SK-N-SH (cell line): Measurements from ENCODE around the gene CFAP74. TPM values are rescaled to one million over a fixed set of nuclear protein-coding genes. Genes with fewer than 3 reads are reported as not detected.

Experiments
- CTCF ChIA-PET: fragments of 300-600, 350-600 bp; formaldehyde crosslinking; extraction: SDS; loops from one replicate; lab custom pipeline; 2021; lab: Yijun Ruan, JAX
- POLR2A ChIA-PET: fragments of 350-600 bp; sonication (Branson Sonifier 250); formaldehyde crosslinking; extraction: SDS; loops from one replicate; lab custom pipeline; 2020; ENCODE audit warnings: antibody characterized with exemption, inconsistent platforms; lab: Yijun Ruan, JAX
- DNase-seq: peaks from one replicate; pipeline ENCODE4 v3.0.0; 2012
- H2AFZ ChIP-seq: fragments of 200-600 bp; sonication (generic); 2 replicates; pipeline ENCODE4 v1.8.1; 2016; ENCODE audit warnings: antibody characterized with exemption, mild to moderate bottlenecking, low read depth
- H3F3A ChIP-seq: fragments of 200-600 bp; sonication (generic); replicated peaks from 2 replicates; pipeline ENCODE3; 2016; ENCODE audit warnings: antibody characterized with exemption, mild to moderate bottlenecking; ENCODE audit not compliant: insufficient read depth
- H3K27ac ChIP-seq, 2 experiments: fragments of 200-500 bp in 1 of 2; fragments of 200-600 bp in 1 of 2; sonication (Bioruptor generic) in 1 of 2; sonication (generic), shearing (Covaris generic) in 1 of 2; 2 replicates each; pipeline versions ENCODE4 v1.5.1 to v1.6.1; 2014 to 2016; ENCODE audit warnings: low read depth in 2 of 2, inconsistent platforms in 1 of 2, low read length in 1 of 2, mild to moderate bottlenecking in 1 of 2, mixed read lengths in 1 of 2
- H3K27me3 ChIP-seq: fragments of 200-600 bp; sonication (generic), shearing (Covaris generic); 2 replicates; pipeline ENCODE4 v1.6.1; 2016; ENCODE audit warnings: mixed run types; ENCODE audit not compliant: insufficient read depth
- H3K36me3 ChIP-seq, 2 experiments: fragments of 200-500 bp in 1 of 2; fragments of 200-600 bp in 1 of 2; sonication (Bioruptor generic) in 1 of 2; sonication (generic) in 1 of 2; replicated peaks in 1 of 2; 2 replicates each; pipeline versions ENCODE3 to v1.5.1; 2014 to 2016; ENCODE audit warnings: low read length in 1 of 2, mild to moderate bottlenecking in 1 of 2; ENCODE audit not compliant: insufficient read depth in 2 of 2, control insufficient read depth in 1 of 2
- H3K4me1 ChIP-seq, 2 experiments: fragments of 200-500 bp in 1 of 2; fragments of 200-600 bp in 1 of 2; sonication (Bioruptor generic) in 1 of 2; sonication (generic), shearing (Covaris generic) in 1 of 2; 2 replicates each; pipeline versions ENCODE4 v1.5.1 to v1.6.1; 2014 to 2016; ENCODE audit warnings: low read depth in 1 of 2, low read length in 1 of 2, mixed run types in 1 of 2; ENCODE audit not compliant: insufficient read depth in 2 of 2, control insufficient read depth in 1 of 2
- H3K4me2 ChIP-seq: fragments of 200-600 bp; sonication (generic), shearing (Covaris generic); 2 replicates; pipeline ENCODE4 v1.6.1; 2017; ENCODE audit warnings: mixed run types
- H3K4me3 ChIP-seq, 2 experiments: fragments of 200-500 bp in 1 of 2; fragments of 200-600 bp in 1 of 2; sonication (Bioruptor generic) in 1 of 2; sonication (generic), shearing (Covaris generic) in 1 of 2; 2 replicates each; pipeline versions ENCODE4 v1.5.1 to v1.8.1; 2014 to 2016; ENCODE audit warnings: low read depth in 2 of 2, inconsistent platforms in 1 of 2, low read length in 1 of 2, mild to moderate bottlenecking in 1 of 2, mixed read lengths in 1 of 2, moderate library complexity in 1 of 2
- H3K79me2 ChIP-seq: fragments of 200-600 bp; sonication (generic); 2 replicates; pipeline ENCODE4 v1.8.1; 2017; ENCODE audit warnings: mild to moderate bottlenecking; ENCODE audit not compliant: insufficient read depth
- H3K9ac ChIP-seq: fragments of 200-600 bp; sonication (generic); 2 replicates; pipeline ENCODE4 v1.6.1; 2017; ENCODE audit warnings: mixed run types
- H3K9me2 ChIP-seq: fragments of 200-600 bp; sonication (generic); 2 replicates; pipeline ENCODE4 v1.6.1; 2017; ENCODE audit warnings: mixed run types
- H3K9me3 ChIP-seq: fragments of 200-600 bp; sonication (generic); 2 replicates; pipeline ENCODE4 v1.6.1; 2017; ENCODE audit warnings: mixed run types, mild to moderate bottlenecking, moderate library complexity
- H4K20me1 ChIP-seq: fragments of 200-600 bp; sonication (generic); 2 replicates; pipeline ENCODE4 v1.6.1; 2017; ENCODE audit warnings: mild to moderate bottlenecking, mixed run types; ENCODE audit not compliant: insufficient read depth
- EZH2phosphoT487 ChIP-seq: fragments of 200-600 bp; sonication (generic); IDR thresholded peaks from 2 replicates; pipeline ENCODE4 v1.6.1; 2017; ENCODE audit warnings: low read depth, mixed run types, mild to moderate bottlenecking, antibody characterized with exemption, moderate library complexity, borderline replicate concordance
- FOXJ3 ChIP-seq: sonication (generic); formaldehyde crosslinking; IDR thresholded peaks from 2 replicates; pipeline ENCODE4 v1.5.1; 2020; ENCODE audit warnings: mild to moderate bottlenecking, missing genetic modification reagents
- MXI1 ChIP-seq: IDR thresholded peaks from 2 replicates; pipeline ENCODE4 v1.6.1; 2012; ENCODE audit warnings: mild to moderate bottlenecking, low read depth, low read length, improper control_type of control experiment
- RCOR1 ChIP-seq: fragments of 150-350 bp; IDR thresholded peaks from 2 replicates; pipeline ENCODE4 v1.6.1; 2017; ENCODE audit warnings: antibody characterized with exemption, low read length
- RXRA ChIP-seq: IDR thresholded peaks from 2 replicates; pipeline ENCODE4 v1.4.0; 2012; ENCODE audit warnings: low read depth, mild to moderate bottlenecking, borderline replicate concordance
- SIN3A ChIP-seq: IDR thresholded peaks from 2 replicates; pipeline ENCODE4 v1.6.1; 2012; ENCODE audit warnings: low read depth, mild to moderate bottlenecking, low read length, moderate library complexity, borderline replicate concordance
- SMC3 ChIP-seq: IDR thresholded peaks from 2 replicates; pipeline ENCODE4 v1.6.1; 2012; ENCODE audit warnings: low read depth, low read length, improper control_type of control experiment
- TAF1 ChIP-seq: IDR thresholded peaks from 2 replicates; pipeline ENCODE4 v1.6.1; 2012; ENCODE audit warnings: low read depth, mild to moderate bottlenecking, low read length, moderate library complexity, borderline replicate concordance
- TEAD4 ChIP-seq: IDR thresholded peaks from 2 replicates; pipeline ENCODE4 v1.4.0; 2012; ENCODE audit warnings: mild to moderate bottlenecking, borderline replicate concordance; ENCODE audit not compliant: insufficient read depth
- YY1 ChIP-seq: IDR thresholded peaks from 2 replicates; pipeline ENCODE4 v1.4.0; 2012; ENCODE audit warnings: low read depth, mild to moderate bottlenecking
- WGBS: methylation state at CpG from one replicate; pipeline ENCODE4 v1.1.6; 2017; ENCODE audit warnings: low lambda C conversion rate; 5-methylcytosine and 5-hydroxymethylcytosine counted together
- polyA plus RNA-seq, 3 experiments: library from polyadenylated mRNA; depleted of rRNA; stranded (reverse); fragments of >200 nt; gene quantifications; 2 replicates each; pipeline ENCODE4 v1.2.3, GENCODE V29; 2012
- TF ChIP-seq, protein P1 (sequence below): IDR thresholded peaks from 2 replicates; pipeline ENCODE4 v1.4.0; 2012; ENCODE audit warnings: low read depth, borderline replicate concordance
- TF ChIP-seq, protein P2 (sequence below): IDR thresholded peaks from 2 replicates; pipeline ENCODE4; 2012
- TF ChIP-seq, protein P3 (sequence below): IDR thresholded peaks from 2 replicates; pipeline ENCODE4 v1.4.0; 2012; ENCODE audit warnings: low read depth, borderline replicate concordance
- TF ChIP-seq, protein P4 (sequence below): fragments of 150-350 bp; IDR thresholded peaks from 2 replicates; pipeline ENCODE4 v1.6.1; 2017; ENCODE audit warnings: antibody characterized with exemption, low read length, low read depth, borderline replicate concordance

CFAP74 gene
- polyA plus RNA-seq, 1 of the 3 experiments (the other 2 are of a cell fraction), result not detected

DNA sequence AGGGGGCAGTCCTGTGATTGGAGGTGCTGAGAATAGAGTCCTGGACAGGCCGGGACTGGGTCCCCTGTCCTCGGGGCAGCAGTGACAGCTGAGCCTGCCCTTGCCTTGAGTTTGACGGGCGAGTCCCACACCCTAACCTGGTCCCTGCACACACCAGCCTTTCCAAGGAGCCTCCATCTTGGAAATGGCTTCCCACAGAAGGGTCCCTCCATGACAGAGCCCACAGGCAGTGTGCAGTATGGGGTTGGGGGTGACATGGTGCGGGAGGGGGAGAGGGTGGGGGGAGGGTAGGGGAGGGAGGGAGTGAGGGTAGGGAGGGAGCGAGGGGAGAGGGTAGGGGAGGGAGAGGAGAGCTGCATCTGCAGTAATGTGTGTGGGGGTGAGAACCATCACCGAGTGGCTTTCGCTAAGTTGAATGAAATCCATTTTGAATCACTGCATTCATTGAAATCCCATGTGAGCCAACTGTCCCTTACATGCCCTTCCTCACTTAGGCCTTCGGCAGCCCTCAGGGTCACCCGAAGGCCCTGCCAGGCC is 74.4 kb downstream of the CFAP74 start:
- no peak overlapping the region for H2AFZ ChIP-seq
- TF ChIP-seq RXRA (no peak), SIN3A (no peak)
- 65% methylated on average over 8 of the region's 10 CpGs for WGBS
- H3K79me2 ChIP-seq, result no peaks in the 10 kb centered on the region
- CTCF ChIA-PET, result interaction anchor here (1.0 to 1.4 kb wide), 4 partner anchors 14 to 118 kb away, joined by 3 to 8 read pairs (median 6); no protein-coding TSS in a partner anchor
- H3K27me3 ChIP-seq, result no peaks in the 10 kb centered on the region
- H4K20me1 ChIP-seq, result no peaks in the 10 kb centered on the region
- H3K4me1 ChIP-seq, result no peaks in the 10 kb centered on the region
- no peak for DNase-seq
- no peak overlapping the region for H3K4me3 ChIP-seq
- H3K9me2 ChIP-seq, result no peaks in the 10 kb centered on the region
- H3K4me2 ChIP-seq, result no peak overlapping the region
- H3K36me3 ChIP-seq, result no peaks in the 10 kb centered on the region
- peaks cover 6% of the 10 kb centered on the region for H3F3A ChIP-seq
- POLR2A ChIA-PET, result no interaction called here
- no peaks in the 10 kb centered on the region for H3K9me3 ChIP-seq
- no peak overlapping the region for H3K27ac ChIP-seq
- H3K9ac ChIP-seq, result no peak overlapping the region

DNA sequence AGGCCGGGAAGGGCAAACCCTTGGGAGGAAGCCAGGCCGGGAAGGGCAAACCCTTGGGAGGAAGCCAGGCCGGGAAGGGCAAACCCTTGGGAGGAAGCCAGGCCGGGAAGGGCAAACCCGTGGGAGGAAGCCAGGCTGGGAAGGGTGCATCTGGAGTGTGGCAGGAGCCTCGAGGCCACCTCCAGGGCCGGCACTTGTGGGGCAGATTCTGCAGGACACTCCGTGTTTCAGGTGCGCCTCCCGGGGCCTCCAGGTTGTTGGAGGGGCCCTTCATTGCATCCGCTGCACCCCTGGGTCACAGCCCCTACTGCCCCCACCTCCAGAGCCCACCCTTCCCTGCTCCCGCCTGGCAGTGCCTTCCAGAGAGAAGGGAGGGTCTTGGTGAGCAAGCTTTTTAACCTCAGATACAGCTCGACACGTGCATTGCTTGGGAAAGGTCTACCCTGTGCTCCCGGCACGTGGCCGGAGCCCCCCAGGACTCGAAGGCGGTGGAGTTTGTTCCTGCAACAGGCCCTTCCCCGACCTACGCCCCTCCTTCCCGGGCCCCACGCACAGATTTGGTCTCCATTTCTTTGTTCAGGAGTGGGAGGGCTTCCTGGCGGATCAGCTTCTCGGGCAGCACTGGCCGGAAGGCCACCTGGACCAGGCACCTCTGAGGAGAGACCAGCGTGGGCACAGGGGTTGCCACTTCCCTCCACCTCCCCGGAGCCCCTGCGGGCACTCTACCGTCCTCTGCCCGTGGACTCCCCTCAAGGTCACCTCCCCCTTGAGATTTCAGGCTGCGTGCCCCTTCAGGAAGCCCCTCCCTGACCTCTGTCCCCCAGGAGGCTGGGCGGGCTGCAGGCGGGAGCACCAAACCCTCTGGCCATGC is 75.1 kb downstream of the CFAP74 start:
- Histone ChIP-seq H3K4me2 (no peak overlapping the region), H3K79me2 (no peaks in the 10 kb centered on the region), H4K20me1 (no peaks in the 10 kb centered on the region), H2AFZ (no peak overlapping the region), H3K27ac (no peak overlapping the region), H3K9ac (no peak overlapping the region), H3K4me3 (no peak overlapping the region), H3K4me1 (no peaks in the 10 kb centered on the region), H3K36me3 (no peaks in the 10 kb centered on the region), H3K9me3 (no peaks in the 10 kb centered on the region), H3K27me3 (no peaks in the 10 kb centered on the region), H3F3A (no peaks in the 10 kb centered on the region), H3K9me2 (no peaks in the 10 kb centered on the region)
- no peak for DNase-seq
- ChIA-PET CTCF (interaction anchor here (1.2 to 1.4 kb wide), 2 partner anchors 15 to 116 kb away, joined by 5 to 8 read pairs; no protein-coding TSS in a partner anchor), POLR2A (no interaction called here)
- TF ChIP-seq YY1 (no peak), TAF1 (no peak), FOXJ3 (CRISPR knock-in tag) (no peak), EZH2phosphoT487 (no peak), MXI1 (no peak), TEAD4 (no peak), SIN3A (no peak), SMC3 (no peak), RCOR1 (no peak)
- TF ChIP-seq, protein P1, sequence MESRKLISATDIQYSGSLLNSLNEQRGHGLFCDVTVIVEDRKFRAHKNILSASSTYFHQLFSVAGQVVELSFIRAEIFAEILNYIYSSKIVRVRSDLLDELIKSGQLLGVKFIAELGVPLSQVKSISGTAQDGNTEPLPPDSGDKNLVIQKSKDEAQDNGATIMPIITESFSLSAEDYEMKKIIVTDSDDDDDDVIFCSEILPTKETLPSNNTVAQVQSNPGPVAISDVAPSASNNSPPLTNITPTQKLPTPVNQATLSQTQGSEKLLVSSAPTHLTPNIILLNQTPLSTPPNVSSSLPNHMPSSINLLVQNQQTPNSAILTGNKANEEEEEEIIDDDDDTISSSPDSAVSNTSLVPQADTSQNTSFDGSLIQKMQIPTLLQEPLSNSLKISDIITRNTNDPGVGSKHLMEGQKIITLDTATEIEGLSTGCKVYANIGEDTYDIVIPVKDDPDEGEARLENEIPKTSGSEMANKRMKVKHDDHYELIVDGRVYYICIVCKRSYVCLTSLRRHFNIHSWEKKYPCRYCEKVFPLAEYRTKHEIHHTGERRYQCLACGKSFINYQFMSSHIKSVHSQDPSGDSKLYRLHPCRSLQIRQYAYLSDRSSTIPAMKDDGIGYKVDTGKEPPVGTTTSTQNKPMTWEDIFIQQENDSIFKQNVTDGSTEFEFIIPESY, result no peak
- TF ChIP-seq, protein P2, sequence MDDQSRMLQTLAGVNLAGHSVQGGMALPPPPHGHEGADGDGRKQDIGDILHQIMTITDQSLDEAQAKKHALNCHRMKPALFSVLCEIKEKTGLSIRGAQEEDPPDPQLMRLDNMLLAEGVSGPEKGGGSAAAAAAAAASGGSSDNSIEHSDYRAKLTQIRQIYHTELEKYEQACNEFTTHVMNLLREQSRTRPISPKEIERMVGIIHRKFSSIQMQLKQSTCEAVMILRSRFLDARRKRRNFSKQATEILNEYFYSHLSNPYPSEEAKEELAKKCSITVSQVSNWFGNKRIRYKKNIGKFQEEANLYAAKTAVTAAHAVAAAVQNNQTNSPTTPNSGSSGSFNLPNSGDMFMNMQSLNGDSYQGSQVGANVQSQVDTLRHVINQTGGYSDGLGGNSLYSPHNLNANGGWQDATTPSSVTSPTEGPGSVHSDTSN, result no peak
- TF ChIP-seq, protein P3, sequence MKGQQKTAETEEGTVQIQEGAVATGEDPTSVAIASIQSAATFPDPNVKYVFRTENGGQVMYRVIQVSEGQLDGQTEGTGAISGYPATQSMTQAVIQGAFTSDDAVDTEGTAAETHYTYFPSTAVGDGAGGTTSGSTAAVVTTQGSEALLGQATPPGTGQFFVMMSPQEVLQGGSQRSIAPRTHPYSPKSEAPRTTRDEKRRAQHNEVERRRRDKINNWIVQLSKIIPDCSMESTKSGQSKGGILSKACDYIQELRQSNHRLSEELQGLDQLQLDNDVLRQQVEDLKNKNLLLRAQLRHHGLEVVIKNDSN, result no peak
- TF ChIP-seq, protein P4, sequence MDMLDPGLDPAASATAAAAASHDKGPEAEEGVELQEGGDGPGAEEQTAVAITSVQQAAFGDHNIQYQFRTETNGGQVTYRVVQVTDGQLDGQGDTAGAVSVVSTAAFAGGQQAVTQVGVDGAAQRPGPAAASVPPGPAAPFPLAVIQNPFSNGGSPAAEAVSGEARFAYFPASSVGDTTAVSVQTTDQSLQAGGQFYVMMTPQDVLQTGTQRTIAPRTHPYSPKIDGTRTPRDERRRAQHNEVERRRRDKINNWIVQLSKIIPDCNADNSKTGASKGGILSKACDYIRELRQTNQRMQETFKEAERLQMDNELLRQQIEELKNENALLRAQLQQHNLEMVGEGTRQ, result no peak
- WGBS, result 67% methylated on average over 21 of the region's 34 CpGs
